Trophoblast cell (in vitro differentiated cells and primary cell): ENCODE measurements around the gene STX16.

ENCODE experiments used
- DNase-seq, 2 donors: peaks; one replicate each; pipeline ENCODE4 v3.0.0-alpha.2; 2016
- H2AFZ ChIP-seq: 2 replicates; pipeline ENCODE4 v1.6.1; 2013; ENCODE audit warnings: low read length, moderate library complexity, mild to moderate bottlenecking; ENCODE audit not compliant: insufficient read depth, poor library complexity
- H2AK5ac ChIP-seq: 2 replicates; pipeline ENCODE4 v1.6.1; 2013; ENCODE audit warnings: mild to moderate bottlenecking, low read length
- H2BK120ac ChIP-seq: 2 replicates; pipeline ENCODE4 v1.6.1; 2013; ENCODE audit warnings: low read length, mild to moderate bottlenecking, moderate library complexity; ENCODE audit not compliant: insufficient read depth, poor library complexity
- H2BK12ac ChIP-seq: 2 replicates; pipeline ENCODE4 v1.6.1; 2013; ENCODE audit warnings: mild to moderate bottlenecking, low read length, moderate library complexity
- H2BK5ac ChIP-seq: 2 replicates; pipeline ENCODE4 v1.6.1; 2013; ENCODE audit warnings: low read length, low read depth, moderate library complexity, mild to moderate bottlenecking; ENCODE audit not compliant: poor library complexity
- H3K14ac ChIP-seq: 2 replicates; pipeline ENCODE4 v1.6.1; 2013; ENCODE audit warnings: mild to moderate bottlenecking, low read length
- H3K18ac ChIP-seq: 2 replicates; pipeline ENCODE4 v1.6.1; 2013; ENCODE audit warnings: mild to moderate bottlenecking, low read length
- H3K23ac ChIP-seq: 2 replicates; pipeline ENCODE4 v1.6.1; 2013; ENCODE audit warnings: low read length
- H3K27ac ChIP-seq: 2 replicates; pipeline ENCODE4 v1.5.1; 2013; ENCODE audit warnings: low read depth, mild to moderate bottlenecking, inconsistent platforms, low read length, moderate library complexity
- H3K27me3 ChIP-seq: 2 replicates; pipeline ENCODE4 v1.6.1; 2013; ENCODE audit warnings: inconsistent platforms, mild to moderate bottlenecking, low read length, moderate library complexity; ENCODE audit not compliant: insufficient read depth
- H3K36me3 ChIP-seq, 2 experiments: 1 replicate in 1 of 2; 2 replicates in 1 of 2; pipeline ENCODE4 v1.6.1; 2013; ENCODE audit warnings: low read length in 2 of 2, mild to moderate bottlenecking in 2 of 2, moderate library complexity in 1 of 2; ENCODE audit not compliant: insufficient read depth in 2 of 2, control insufficient read depth in 1 of 2
- H3K4ac ChIP-seq: 2 replicates; pipeline ENCODE4 v1.6.1; 2013; ENCODE audit warnings: low read depth, mild to moderate bottlenecking, low read length, moderate library complexity
- H3K4me1 ChIP-seq, 2 experiments: 1 replicate in 1 of 2; 2 replicates in 1 of 2; pipeline ENCODE4 v1.6.1; 2013; ENCODE audit warnings: low read length in 2 of 2, mild to moderate bottlenecking in 2 of 2, moderate library complexity in 1 of 2; ENCODE audit not compliant: insufficient read depth in 2 of 2, control insufficient read depth in 1 of 2
- H3K4me2 ChIP-seq: 2 replicates; pipeline ENCODE4 v1.6.1; 2013; ENCODE audit warnings: inconsistent platforms, mild to moderate bottlenecking, low read length, moderate library complexity
- H3K4me3 ChIP-seq: 2 replicates; pipeline ENCODE4 v1.5.1; 2013; ENCODE audit warnings: mild to moderate bottlenecking, low read depth, low read length, inconsistent platforms
- H3K79me1 ChIP-seq: one replicate; pipeline ENCODE4 v1.6.1; 2013; ENCODE audit warnings: low read length
- H3K79me2 ChIP-seq: 2 replicates; pipeline ENCODE4 v1.6.1; 2013; ENCODE audit warnings: low read length, mild to moderate bottlenecking; ENCODE audit not compliant: control insufficient read depth, insufficient read depth, poor library complexity
- H3K9ac ChIP-seq: 2 replicates; pipeline ENCODE4 v1.6.1; 2013; ENCODE audit warnings: mild to moderate bottlenecking, low read length
- H3K9me3 ChIP-seq: 2 replicates; pipeline ENCODE4 v1.6.1; 2013; ENCODE audit warnings: low read depth, mild to moderate bottlenecking, control low read depth, inconsistent platforms, low read length; ENCODE audit not compliant: insufficient read depth
- H4K12ac ChIP-seq: 2 replicates; pipeline ENCODE4 v1.6.1; 2013; ENCODE audit warnings: low read depth, mild to moderate bottlenecking, low read length, moderate library complexity
- H4K8ac ChIP-seq: 2 replicates; pipeline ENCODE4 v1.6.1; 2013; ENCODE audit warnings: low read depth, mild to moderate bottlenecking, low read length, moderate library complexity
- H4K91ac ChIP-seq: one replicate; pipeline ENCODE4 v1.6.1; 2013; ENCODE audit warnings: low read depth, mild to moderate bottlenecking, low read length, moderate library complexity
- WGBS: extraction: QIAGEN DNeasy Blood & Tissue Kit; methylation state at CpG from one replicate; pipeline ENCODE4 v1.1.7; 2013; ENCODE audit warnings: missing lambda C conversion rate; ENCODE audit not compliant: insufficient read length, insufficient coverage; ENCODE audit errors: extremely low coverage; 5-methylcytosine and 5-hydroxymethylcytosine counted together

Gene STX16

GRCh38 chr20:58629215-58629580 is 21.9 kb upstream of the STX16 start:
- no peak overlapping the region for H3K18ac ChIP-seq
- peaks cover 9 to 16% of the 10 kb centered on the region in 2 experiments for H3K4me1 ChIP-seq
- H3K27ac ChIP-seq: no peak overlapping the region
- no peak for DNase-seq
- no peak overlapping the region for H4K91ac ChIP-seq
- H3K14ac ChIP-seq: no peak overlapping the region
- H3K79me2 ChIP-seq: peaks cover under 1% of the 10 kb centered on the region
- H3K27me3 ChIP-seq: no peaks in the 10 kb centered on the region
- H3K9me3 ChIP-seq: no peaks in the 10 kb centered on the region
- H3K4me3 ChIP-seq: no peak overlapping the region
- H4K12ac ChIP-seq: no peak overlapping the region
- H3K36me3 ChIP-seq: no peaks in the 10 kb centered on the region
- H2BK5ac ChIP-seq: no peak overlapping the region
- no peak overlapping the region for H3K4ac ChIP-seq
- H4K8ac ChIP-seq: no peak overlapping the region
- no CpG with 5 or more reads among the region's 1 CpG for whole genome bisulfite sequencing
- no peak overlapping the region for H2AK5ac ChIP-seq
- peak overlapping the region; percentile 35 for H2BK12ac ChIP-seq
- no peak overlapping the region for H3K4me2 ChIP-seq
- peaks cover 6% of the 10 kb centered on the region for H3K79me1 ChIP-seq
- H2BK120ac ChIP-seq: no peak overlapping the region
- H2AFZ ChIP-seq: no peak overlapping the region
- H3K9ac ChIP-seq: no peak overlapping the region
- no peak overlapping the region for H3K23ac ChIP-seq

DNA sequence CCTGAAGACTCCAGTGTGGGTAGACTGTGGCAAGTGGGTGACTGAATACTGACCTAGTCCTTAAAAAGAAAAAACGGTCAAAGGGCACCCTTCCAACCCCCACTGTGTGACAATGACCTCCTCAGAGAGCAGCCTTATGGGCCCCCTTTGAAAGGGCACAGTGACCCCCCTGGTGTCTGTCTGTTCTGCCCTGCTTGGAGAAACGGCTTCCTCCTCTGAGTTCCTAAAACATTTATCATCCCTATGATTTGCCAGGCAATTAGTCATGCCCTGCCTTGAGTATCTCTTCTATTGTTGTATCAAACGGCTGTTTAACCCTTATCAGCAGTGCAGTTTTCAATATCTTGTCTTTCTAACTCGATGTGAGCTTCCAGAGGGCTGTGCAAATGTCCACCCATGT is 21.0 kb upstream of the STX16 start:
- DNase-seq: no peak
- H2AFZ ChIP-seq: no peak overlapping the region
- H3K9ac ChIP-seq: no peak overlapping the region
- H3K4me2 ChIP-seq: no peak overlapping the region
- no peaks in the 10 kb centered on the region for H3K27me3 ChIP-seq
- no peak overlapping the region for H2AK5ac ChIP-seq
- H3K9me3 ChIP-seq: no peaks in the 10 kb centered on the region
- H2BK5ac ChIP-seq: no peak overlapping the region
- H2BK12ac ChIP-seq: no peak overlapping the region
- H4K8ac ChIP-seq: no peak overlapping the region
- no CpG with 5 or more reads among the region's 4 CpGs for WGBS
- no peak overlapping the region for H4K91ac ChIP-seq
- H2BK120ac ChIP-seq: no peak overlapping the region
- H3K4ac ChIP-seq: no peak overlapping the region
- no peak overlapping the region for H3K18ac ChIP-seq
- H3K36me3 ChIP-seq: no peaks in the 10 kb centered on the region
- H4K12ac ChIP-seq: no peak overlapping the region
- no peak overlapping the region for H3K27ac ChIP-seq
- H3K79me2 ChIP-seq: no peaks in the 10 kb centered on the region
- no peak overlapping the region for H3K14ac ChIP-seq
- no peaks in the 10 kb centered on the region for H3K79me1 ChIP-seq
- H3K23ac ChIP-seq: no peak overlapping the region
- H3K4me1 ChIP-seq: peaks cover under 1 to 7% of the 10 kb centered on the region in 2 experiments
- no peak overlapping the region for H3K4me3 ChIP-seq

DNA sequence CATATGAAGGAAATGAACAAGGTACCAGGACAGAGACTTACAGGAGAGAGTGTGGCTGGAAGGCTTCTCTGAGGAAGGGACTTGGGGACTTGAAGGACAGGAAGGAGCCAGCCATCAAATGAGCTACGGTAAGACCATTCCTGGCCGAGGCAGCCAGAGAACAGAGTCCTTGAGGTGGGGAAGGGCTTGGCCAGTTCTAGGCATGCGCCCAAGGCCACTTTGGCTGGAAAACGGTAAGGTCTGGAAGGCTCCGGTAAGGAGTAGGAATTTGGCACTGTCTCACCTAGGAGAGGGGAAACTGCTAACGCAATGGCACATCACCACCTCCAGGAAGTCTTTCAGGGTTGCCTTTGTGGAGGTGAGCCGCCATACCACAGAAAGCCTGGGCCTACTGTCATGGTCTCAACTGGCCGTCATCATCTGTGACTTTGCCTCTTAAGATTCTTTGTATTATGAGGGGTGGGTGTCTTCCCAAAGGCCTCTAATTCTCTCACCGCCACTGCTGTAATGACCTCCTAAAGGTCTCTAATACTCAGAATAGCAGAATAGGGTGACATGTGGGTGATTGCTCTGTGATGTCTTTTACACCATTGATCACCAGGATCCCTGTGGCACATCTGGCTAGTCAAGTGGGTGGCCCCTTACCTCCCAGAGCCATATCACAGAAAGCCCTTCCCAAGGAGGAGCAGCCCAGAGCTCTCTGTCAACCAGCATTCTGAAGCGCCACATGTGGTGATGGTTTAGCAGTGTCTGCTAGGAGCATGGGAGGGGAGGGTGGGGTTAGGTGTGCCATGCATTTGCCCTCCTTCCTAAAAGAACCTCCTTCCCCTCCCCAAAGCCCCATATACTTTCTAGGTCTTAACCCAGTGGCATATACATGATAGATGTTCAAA is 17.7 kb upstream of the STX16 start:
- Histone ChIP-seq H3K27me3 (no peaks in the 10 kb centered on the region), H4K8ac (no peak overlapping the region), H3K14ac (no peak overlapping the region), H3K4me2 (no peak overlapping the region), H3K27ac (no peak overlapping the region), H3K4me3 (no peak overlapping the region), H4K91ac (no peak overlapping the region), H2BK12ac (no peak overlapping the region), H3K79me2 (no peaks in the 10 kb centered on the region), H3K18ac (no peak overlapping the region), H3K4ac (no peak overlapping the region), H3K9me3 (no peaks in the 10 kb centered on the region), H2BK120ac (no peak overlapping the region), H2AFZ (no peak overlapping the region), H4K12ac (no peak overlapping the region), H3K79me1 (no peaks in the 10 kb centered on the region), H3K9ac (no peak overlapping the region), H3K23ac (no peak overlapping the region), H3K36me3 (no peaks in the 10 kb centered on the region), H2AK5ac (no peak overlapping the region), H2BK5ac (no peak overlapping the region), H3K4me1 (peaks cover 0 to 3% of the 10 kb centered on the region in 2 experiments)
- DNase-seq: no peak
- no CpG with 5 or more reads among the region's 10 CpGs for WGBS

DNA sequence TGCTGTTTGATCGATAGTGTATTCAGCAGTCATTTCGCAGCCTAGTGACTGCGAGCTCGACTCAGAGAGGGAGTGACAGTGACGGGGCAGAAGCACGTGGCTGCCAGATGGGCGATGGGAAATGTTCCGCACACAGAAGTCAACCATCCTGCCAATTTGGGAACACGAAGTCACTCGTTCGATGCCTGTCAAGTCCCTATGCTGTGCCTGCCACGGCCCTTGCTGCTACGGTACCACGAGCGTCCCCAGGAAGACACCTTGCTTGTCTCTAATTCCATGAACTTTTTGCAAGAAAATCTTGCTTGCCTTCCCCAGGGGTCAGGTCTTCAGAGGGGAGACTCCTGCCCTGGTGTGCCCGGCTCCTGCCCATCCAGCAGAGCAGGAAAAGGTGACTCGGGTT is 17.0 kb upstream of the STX16 start:
- Histone ChIP-seq H3K27ac (no peak overlapping the region), H4K8ac (no peak overlapping the region), H2BK5ac (no peak overlapping the region), H3K79me1 (no peaks in the 10 kb centered on the region), H3K79me2 (no peaks in the 10 kb centered on the region), H3K4ac (no peak overlapping the region), H3K4me3 (no peak overlapping the region), H3K9ac (no peak overlapping the region), H3K4me1 (peaks cover 0 to 3% of the 10 kb centered on the region in 2 experiments), H3K18ac (no peak overlapping the region), H3K14ac (no peak overlapping the region), H2AFZ (no peak overlapping the region), H3K9me3 (no peaks in the 10 kb centered on the region), H3K36me3 (no peaks in the 10 kb centered on the region), H3K4me2 (no peak overlapping the region), H2AK5ac (no peak overlapping the region), H2BK120ac (no peak overlapping the region), H2BK12ac (peak overlapping the region; percentile 2), H4K12ac (no peak overlapping the region), H3K27me3 (no peaks in the 10 kb centered on the region), H3K23ac (no peak overlapping the region), H4K91ac (no peak overlapping the region)
- no CpG with 5 or more reads among the region's 17 CpGs for WGBS
- no peak for DNase-seq
